OCI-LY7 (cell line): Measurements from ENCODE around the gene CDA.

Experiments
- EZH2phosphoT487 ChIP-seq: fragments of 200-600 bp; sonication (generic); IDR thresholded peaks from 2 replicates; pipeline ENCODE4 v1.6.1; 2018; ENCODE audit warnings: low read depth, borderline replicate concordance, mild to moderate bottlenecking, mixed run types, antibody characterized with exemption, low read length, moderate library complexity, mixed read lengths
- TF ChIP-seq, protein P1 (sequence below): fragments of 200-600 bp; sonication (generic); conservative IDR thresholded peaks from 2 replicates; pipeline ENCODE4 v1.5.1; 2014; ENCODE audit warnings: mild to moderate bottlenecking, antibody characterized with exemption, low read length, moderate library complexity, mixed read lengths

DNA sequence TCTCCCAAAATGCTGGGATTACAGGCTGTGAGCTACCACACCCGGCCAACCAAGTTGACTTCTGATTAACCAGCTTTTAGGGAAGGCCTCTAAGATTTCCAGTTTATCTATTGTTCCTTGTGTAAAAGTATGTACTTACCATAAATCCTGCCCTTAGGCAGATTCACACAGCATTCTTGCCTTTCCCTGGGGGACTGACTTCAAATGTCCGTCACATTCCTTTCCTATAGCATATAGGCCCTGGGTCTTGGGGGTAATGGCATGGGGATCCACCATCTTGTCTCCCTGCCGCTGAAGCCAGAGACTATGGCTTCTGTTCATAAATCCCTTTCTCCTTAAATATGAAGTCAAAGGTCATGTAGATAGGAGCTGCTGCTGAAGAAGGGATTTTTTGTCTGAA lies 43.5 kb downstream of the CDA start:
- TF ChIP-seq EZH2phosphoT487, result no peak
- TF ChIP-seq, protein P1, sequence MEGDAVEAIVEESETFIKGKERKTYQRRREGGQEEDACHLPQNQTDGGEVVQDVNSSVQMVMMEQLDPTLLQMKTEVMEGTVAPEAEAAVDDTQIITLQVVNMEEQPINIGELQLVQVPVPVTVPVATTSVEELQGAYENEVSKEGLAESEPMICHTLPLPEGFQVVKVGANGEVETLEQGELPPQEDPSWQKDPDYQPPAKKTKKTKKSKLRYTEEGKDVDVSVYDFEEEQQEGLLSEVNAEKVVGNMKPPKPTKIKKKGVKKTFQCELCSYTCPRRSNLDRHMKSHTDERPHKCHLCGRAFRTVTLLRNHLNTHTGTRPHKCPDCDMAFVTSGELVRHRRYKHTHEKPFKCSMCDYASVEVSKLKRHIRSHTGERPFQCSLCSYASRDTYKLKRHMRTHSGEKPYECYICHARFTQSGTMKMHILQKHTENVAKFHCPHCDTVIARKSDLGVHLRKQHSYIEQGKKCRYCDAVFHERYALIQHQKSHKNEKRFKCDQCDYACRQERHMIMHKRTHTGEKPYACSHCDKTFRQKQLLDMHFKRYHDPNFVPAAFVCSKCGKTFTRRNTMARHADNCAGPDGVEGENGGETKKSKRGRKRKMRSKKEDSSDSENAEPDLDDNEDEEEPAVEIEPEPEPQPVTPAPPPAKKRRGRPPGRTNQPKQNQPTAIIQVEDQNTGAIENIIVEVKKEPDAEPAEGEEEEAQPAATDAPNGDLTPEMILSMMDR, result no peak
